Astrocyte of the cerebellum (primary cell): ENCODE results near the gene CD34.

Experiments used
- DNase-seq: peaks from one replicate; pipeline ENCODE4 v3.0.0-alpha.2; 2011; ENCODE audit warnings: low read depth
- H3K4me3 ChIP-seq: 2 replicates; pipeline ENCODE4 v1.5.1; 2011; ENCODE audit warnings: mild to moderate bottlenecking, low read depth, low read length, moderate library complexity
- CTCF ChIP-seq: IDR thresholded peaks from 2 replicates; pipeline ENCODE4 v1.5.1; 2012; ENCODE audit warnings: low read length, low read depth, moderate library complexity, mild to moderate bottlenecking; ENCODE audit errors: missing control alignments
- in situ Hi-C: cut with HindIII; loops from 2 replicates; pipeline ENCODE4 v1.10.0; 2017; ENCODE audit warnings: low sequenced_read_pairs

The CD34 gene

DNA sequence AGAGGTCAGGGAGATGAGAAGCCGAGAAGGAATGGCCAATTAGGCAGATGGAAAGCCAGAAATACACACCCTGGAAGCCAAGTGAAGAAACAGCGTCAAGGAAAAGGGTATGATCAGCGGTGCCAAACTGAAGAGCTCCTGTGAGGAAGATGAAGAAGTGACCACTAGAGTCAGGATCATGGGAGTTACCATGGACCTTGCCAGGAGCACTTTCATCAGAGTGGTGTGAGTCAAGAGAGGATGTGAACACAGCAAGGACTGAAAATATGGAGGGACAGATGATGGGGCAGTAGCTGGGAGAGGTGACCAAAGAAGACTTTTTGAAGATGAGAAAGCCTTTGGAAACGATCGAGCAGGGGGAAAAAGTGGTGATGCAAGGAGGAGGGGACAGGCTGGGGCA is 50.4 kb downstream of the CD34 start:
- DNase-seq: no peak
- H3K4me3 ChIP-seq: no peak overlapping the region
- in situ Hi-C loops: no loop called here
- TF ChIP-seq CTCF: no peak

DNA sequence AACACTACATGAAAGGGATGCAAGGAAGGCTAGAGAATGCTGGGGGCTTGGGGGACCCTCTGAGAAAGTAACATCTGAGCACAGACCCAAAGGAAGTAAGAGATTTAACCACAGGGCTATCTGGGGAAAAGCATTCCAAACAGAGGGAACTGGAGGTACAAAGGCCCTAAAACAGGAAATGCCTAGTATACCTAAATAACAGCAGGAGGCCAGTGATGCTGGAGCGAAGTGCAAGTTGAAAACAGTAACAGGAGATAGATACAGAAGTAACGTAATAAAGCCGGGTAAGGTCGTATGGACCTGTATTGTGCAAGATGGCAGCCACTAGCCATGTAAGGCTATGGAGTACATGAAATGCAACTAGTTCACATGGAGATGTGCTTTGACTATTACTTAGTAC is 52.1 kb downstream of the CD34 start:
- no peak overlapping the region for H3K4me3 ChIP-seq
- in situ Hi-C loops: no loop called here
- no peak for TF ChIP-seq CTCF
- DNase-seq: no peak

DNA sequence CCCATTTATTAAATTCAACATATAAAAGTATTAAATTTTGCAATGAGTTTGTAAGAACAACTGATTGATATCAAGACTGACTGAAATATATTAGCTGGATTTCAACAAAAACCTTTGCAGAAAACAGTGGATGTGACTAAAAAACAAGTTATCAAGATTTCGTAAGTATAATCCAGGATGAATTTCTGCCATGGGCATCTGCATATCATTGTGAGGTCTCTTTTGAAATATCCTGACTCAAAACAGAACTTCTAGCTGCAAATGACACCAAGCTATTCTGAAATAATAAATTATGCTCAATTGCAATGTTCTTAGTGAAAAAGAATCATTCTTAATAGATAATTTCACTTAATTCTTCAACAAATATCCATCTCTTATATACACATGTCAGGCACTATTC is 52.6 kb downstream of the CD34 start:
- TF ChIP-seq CTCF: no peak
- DNase-seq: no peak
- in situ Hi-C loops: no loop called here
- H3K4me3 ChIP-seq: no peak overlapping the region

- in situ Hi-C loops: no loop called here
- TF ChIP-seq CTCF: no peak
- DNase-seq: no peak
- no peak overlapping the region for H3K4me3 ChIP-seq
Observed at GRCh38 chr1:207857447-207857846, 53.5 kb downstream of the CD34 start.

DNA sequence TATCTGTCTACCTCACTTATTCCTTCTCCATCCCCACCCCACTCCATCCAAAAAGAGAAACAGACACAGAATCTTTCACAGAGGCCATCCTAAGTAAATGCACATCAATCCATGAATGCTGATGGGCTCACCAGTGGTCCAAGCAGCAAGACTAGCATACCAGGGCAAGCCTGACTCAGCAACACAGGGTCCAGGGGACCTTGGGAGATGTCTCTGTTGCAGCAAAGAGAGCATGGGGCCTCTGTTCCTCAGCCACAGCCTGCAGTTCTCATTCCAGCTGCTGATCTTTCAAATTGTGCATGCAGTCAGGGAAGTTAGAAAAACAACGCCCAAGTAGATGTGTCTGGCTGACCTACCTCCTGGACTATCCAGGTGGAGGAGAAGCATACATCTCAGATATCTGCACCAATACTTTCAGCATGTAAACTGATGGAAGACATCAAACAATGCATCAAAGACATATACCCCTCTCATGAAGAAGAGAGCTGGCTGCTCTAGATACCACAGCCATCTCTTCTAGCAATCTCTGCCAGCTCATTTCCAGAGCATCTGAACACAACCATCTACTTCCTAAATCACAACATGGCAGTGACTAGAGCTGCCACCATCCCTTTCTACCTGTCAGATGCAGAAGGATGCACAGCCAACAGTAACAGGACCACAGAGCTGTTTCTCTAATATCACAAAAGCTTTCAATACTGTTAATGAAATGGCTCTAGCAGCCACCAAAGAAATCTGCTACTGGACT is 54.5 kb downstream of the CD34 start:
- no peak for TF ChIP-seq CTCF
- no peak overlapping the region for H3K4me3 ChIP-seq
- in situ Hi-C loops: no loop called here
- no peak for DNase-seq

DNA sequence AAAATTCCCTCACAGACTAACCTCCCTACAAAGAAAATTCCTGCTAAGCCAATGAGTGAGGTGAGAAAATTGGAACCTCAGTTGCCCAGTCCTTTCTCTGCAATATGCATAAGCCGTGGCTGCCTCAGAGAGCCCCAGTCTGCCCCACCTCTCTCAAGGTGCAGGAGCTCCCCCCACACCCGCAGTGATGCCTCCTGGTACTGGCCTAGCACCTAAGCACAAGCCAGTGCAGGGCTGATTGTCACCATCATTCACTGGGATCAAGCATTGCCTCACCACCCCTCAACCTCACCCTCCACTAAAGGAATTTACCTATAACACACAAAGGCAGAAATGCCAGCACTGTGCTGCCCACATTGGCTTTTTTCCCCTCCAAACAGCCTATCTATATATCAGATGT is 56.9 kb downstream of the CD34 start:
- DNase-seq: no peak
- in situ Hi-C loops: no loop called here
- no peak overlapping the region for H3K4me3 ChIP-seq
- no peak for TF ChIP-seq CTCF
